Prostate gland (tissue), 2 donors: ENCODE data around the gene BRSK2.
"Not testable (repeated sequence)": the region's sequence is repeated elsewhere in the genome, so short reads cannot be mapped to it uniquely, and the experiment has no call there.

Source experiments
- CTCF ChIP-seq, 4 experiments: fragments of 200-600 bp in 2 of 4; fragments of 450-650 bp in 2 of 4; sonication (generic) in 2 of 4; IDR thresholded peaks; 1 replicate in 3 of 4; 2 replicates in 1 of 4; pipeline ENCODE4 v1.5.1; 2016 to 2019; ENCODE audit warnings: antibody characterized with exemption in 4 of 4, mild to moderate bottlenecking in 2 of 4, moderate library complexity in 2 of 4
- POLR2A ChIP-seq: fragments of 450-650 bp; IDR thresholded peaks from one replicate; pipeline ENCODE4 v1.6.1; 2016; ENCODE audit warnings: antibody characterized with exemption, mild to moderate bottlenecking
- POLR2AphosphoS5 ChIP-seq: sonication (generic); formaldehyde crosslinking; IDR thresholded peaks from one replicate; pipeline ENCODE4 v1.6.1; 2017; ENCODE audit warnings: antibody characterized with exemption

- TF ChIP-seq POLR2A; CTCF (IDR thresholded peaks at IDR 0.05); POLR2AphosphoS5: not testable (repeated sequence)
Measured at GRCh38 chr11:1435479-1435819, 45.7 kb downstream of the BRSK2 start.
